OCI-LY7 (cell line): ENCODE data around the gene PBX1. TPM values are rescaled to one million over a fixed set of nuclear protein-coding genes. Genes with fewer than 3 reads are reported as not detected.

ENCODE experiments used
- BruUV-seq: library from RNA; stranded (reverse); fragments of 400-500 nt; replicated peaks from 2 replicates; lab custom pipeline; 2021; lab: Mats Ljungman, UMichigan
- CTCF ChIA-PET: fragments of 300-600 bp; sonication (Branson Sonifier 250); formaldehyde crosslinking; loops from one replicate; lab custom pipeline; 2022; ENCODE audit warnings: antibody characterized with exemption; ENCODE audit not compliant: unreplicated experiment; lab: Charles Lee
- POLR2A ChIA-PET: fragments of 300-600 bp; sonication (Branson Sonifier 250); formaldehyde crosslinking; loops from one replicate; lab custom pipeline; 2022; ENCODE audit warnings: antibody characterized with exemption; lab: Charles Lee
- DNase-seq: peaks from one replicate; pipeline ENCODE4 v3.0.0-alpha.2; 2015; ENCODE audit warnings: low spot score
- H2AFZ ChIP-seq: fragments of 200-600 bp; sonication (generic), shearing (Covaris generic); 2 replicates; pipeline ENCODE4 v1.6.1; 2014; ENCODE audit warnings: mild to moderate bottlenecking, antibody characterized with exemption, low read length, moderate library complexity
- H3K27ac ChIP-seq: fragments of 200-600 bp; sonication (generic); 2 replicates; pipeline ENCODE4 v1.5.1; 2014; ENCODE audit warnings: mixed run types, low read depth, mild to moderate bottlenecking, moderate library complexity, low read length, inconsistent platforms; ENCODE audit not compliant: poor library complexity, severe bottlenecking
- H3K36me3 ChIP-seq: fragments of 200-600 bp; sonication (generic); 2 replicates; pipeline ENCODE4 v1.6.1; 2014; ENCODE audit warnings: mild to moderate bottlenecking, antibody characterized with exemption, low read length, moderate library complexity, mixed read lengths; ENCODE audit not compliant: insufficient read depth
- H3K4me1 ChIP-seq: fragments of 200-600 bp; sonication (generic); 2 replicates; pipeline ENCODE4 v1.5.1; 2014; ENCODE audit warnings: mild to moderate bottlenecking, low read length; ENCODE audit not compliant: insufficient read depth, poor library complexity, severe bottlenecking
- H3K4me2 ChIP-seq: fragments of 200-600 bp; sonication (generic); 2 replicates; pipeline ENCODE4 v1.6.1; 2014; ENCODE audit warnings: mild to moderate bottlenecking, low read length
- H3K4me3 ChIP-seq: fragments of 200-600 bp; sonication (generic); 2 replicates; pipeline ENCODE4 v1.5.1; 2014; ENCODE audit warnings: mild to moderate bottlenecking, low read depth, low read length; ENCODE audit not compliant: poor library complexity, severe bottlenecking
- H3K79me2 ChIP-seq: fragments of 200-600 bp; sonication (generic); 2 replicates; pipeline ENCODE4 v1.6.1; 2016; ENCODE audit warnings: low read depth, mild to moderate bottlenecking, low read length, moderate library complexity, mixed read lengths; ENCODE audit not compliant: insufficient read depth
- H3K9me2 ChIP-seq: fragments of 200-600 bp; sonication (generic); 2 replicates; pipeline ENCODE4 v1.6.1; 2016; ENCODE audit warnings: mild to moderate bottlenecking, low read length, mixed read lengths; ENCODE audit not compliant: insufficient read depth
- H3K9me3 ChIP-seq: fragments of 200-600 bp; sonication (generic); 2 replicates; pipeline ENCODE4 v1.6.1; 2014; ENCODE audit warnings: mild to moderate bottlenecking, mixed run types, low read length, mixed read lengths
- H4K20me1 ChIP-seq: fragments of 200-600 bp; sonication (generic); 2 replicates; pipeline ENCODE4 v1.6.1; 2014; ENCODE audit warnings: mild to moderate bottlenecking, antibody characterized with exemption, low read length, moderate library complexity, mixed read lengths; ENCODE audit not compliant: insufficient read depth
- CTCF ChIP-seq: fragments of 200-600 bp; sonication (generic); conservative IDR thresholded peaks from 2 replicates; pipeline ENCODE4 v1.5.1; 2014; ENCODE audit warnings: mild to moderate bottlenecking, antibody characterized with exemption, low read length, moderate library complexity, mixed read lengths
- EZH2phosphoT487 ChIP-seq: fragments of 200-600 bp; sonication (generic); IDR thresholded peaks from 2 replicates; pipeline ENCODE4 v1.6.1; 2018; ENCODE audit warnings: low read depth, borderline replicate concordance, mild to moderate bottlenecking, mixed run types, antibody characterized with exemption, low read length, moderate library complexity, mixed read lengths
- intact Hi-C: fragments of 100-400 bp; cut with micrococcal nuclease; formaldehyde crosslinking; loops from one replicate; pipeline ENCODE4 v1.10.0; 2022; ENCODE audit not compliant: unreplicated experiment
- total RNA-seq, 2 experiments: library from RNA; depleted of rRNA in 1 of 2; stranded (reverse); fragments of >200 nt in 1 of 2; shearing (Covaris generic) in 1 of 2; gene quantifications; 2 replicates each; pipeline ENCODE4 v1.2.3, GENCODE V29; 2014 to 2022

PBX1 gene
- total RNA-seq, 2 experiments from 2014 or later: not detected

GRCh38 chr1:164709126-164709525 lies 150.1 kb downstream of the PBX1 start:
- no peak for TF ChIP-seq EZH2phosphoT487
- no peak for TF ChIP-seq CTCF
- Histone ChIP-seq H3K4me1 (no peaks in the 10 kb centered on the region), H3K36me3 (no peaks in the 10 kb centered on the region), H2AFZ (no peak overlapping the region), H3K9me2 (no peaks in the 10 kb centered on the region), H4K20me1 (no peaks in the 10 kb centered on the region), H3K4me2 (no peak overlapping the region), H3K4me3 (no peak overlapping the region), H3K79me2 (no peaks in the 10 kb centered on the region), H3K27ac (no peak overlapping the region), H3K9me3 (no peaks in the 10 kb centered on the region)
- intact Hi-C loops: no loop called here
- BruUV-seq: no TSS peak
- ChIA-PET POLR2A (no interaction called here), CTCF (no interaction called here)
- DNase-seq: no peak

GRCh38 chr1:164709541-164710278 lies 150.7 kb downstream of the PBX1 start:
- Histone ChIP-seq H3K4me1 (no peaks in the 10 kb centered on the region), H4K20me1 (no peaks in the 10 kb centered on the region), H3K27ac (no peak overlapping the region), H3K4me3 (no peak overlapping the region), H3K4me2 (no peak overlapping the region), H2AFZ (no peak overlapping the region), H3K9me3 (no peaks in the 10 kb centered on the region), H3K36me3 (no peaks in the 10 kb centered on the region), H3K79me2 (no peaks in the 10 kb centered on the region), H3K9me2 (no peaks in the 10 kb centered on the region)
- no peak for DNase-seq
- ChIA-PET POLR2A (no interaction called here), CTCF (no interaction called here)
- no peak for TF ChIP-seq CTCF
- TF ChIP-seq EZH2phosphoT487: no peak
- no TSS peak for BruUV-seq
- intact Hi-C loops: no loop called here
